ENCODE measurements around the gene LAMTOR1.

The LAMTOR1 gene

DNA sequence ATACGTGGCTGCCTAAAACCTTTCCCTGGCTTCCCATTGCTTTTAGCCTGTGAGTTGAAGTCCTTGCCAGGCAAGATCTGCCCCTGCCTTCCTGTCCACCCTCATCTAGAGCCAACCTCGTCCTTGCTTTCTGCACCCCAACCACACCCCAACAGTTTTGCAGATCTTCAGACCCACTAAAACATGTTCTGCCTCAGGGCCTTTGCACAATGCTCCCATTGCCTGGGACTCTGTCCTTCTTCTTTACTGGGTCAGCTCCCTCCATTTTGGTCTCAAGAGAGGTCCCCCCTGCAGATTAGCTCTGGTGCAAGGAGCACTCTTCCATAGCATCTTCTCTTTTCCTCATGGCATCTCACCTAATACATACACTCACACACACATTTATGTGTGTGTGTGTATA, 17.8 kb upstream of the LAMTOR1 start:
- in situ Hi-C loops (cut with MboI; ENCODE audit: low sequenced_read_pairs) = no loop called here

DNA sequence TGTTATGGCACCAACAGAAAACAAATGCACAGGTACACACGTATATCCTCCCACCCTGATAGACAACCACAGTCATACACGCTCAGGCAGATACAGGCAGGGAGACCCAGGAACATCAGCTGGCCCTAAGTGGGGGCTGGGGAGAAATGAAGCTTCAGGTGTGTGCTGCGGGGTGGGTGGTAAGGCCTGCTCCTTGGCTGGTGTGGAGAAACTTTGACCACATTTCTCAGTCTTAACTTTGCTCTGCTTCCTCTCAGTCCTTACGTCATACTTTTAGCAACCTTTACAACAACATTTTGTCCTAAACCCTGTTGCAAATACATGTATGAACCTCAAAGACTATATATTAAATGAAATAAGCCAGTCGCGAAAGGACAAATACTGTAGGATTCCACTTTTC, 16.1 kb upstream of the LAMTOR1 start:
- in situ Hi-C loops (cut with MboI; ENCODE audit: low sequenced_read_pairs) = no loop called here

DNA sequence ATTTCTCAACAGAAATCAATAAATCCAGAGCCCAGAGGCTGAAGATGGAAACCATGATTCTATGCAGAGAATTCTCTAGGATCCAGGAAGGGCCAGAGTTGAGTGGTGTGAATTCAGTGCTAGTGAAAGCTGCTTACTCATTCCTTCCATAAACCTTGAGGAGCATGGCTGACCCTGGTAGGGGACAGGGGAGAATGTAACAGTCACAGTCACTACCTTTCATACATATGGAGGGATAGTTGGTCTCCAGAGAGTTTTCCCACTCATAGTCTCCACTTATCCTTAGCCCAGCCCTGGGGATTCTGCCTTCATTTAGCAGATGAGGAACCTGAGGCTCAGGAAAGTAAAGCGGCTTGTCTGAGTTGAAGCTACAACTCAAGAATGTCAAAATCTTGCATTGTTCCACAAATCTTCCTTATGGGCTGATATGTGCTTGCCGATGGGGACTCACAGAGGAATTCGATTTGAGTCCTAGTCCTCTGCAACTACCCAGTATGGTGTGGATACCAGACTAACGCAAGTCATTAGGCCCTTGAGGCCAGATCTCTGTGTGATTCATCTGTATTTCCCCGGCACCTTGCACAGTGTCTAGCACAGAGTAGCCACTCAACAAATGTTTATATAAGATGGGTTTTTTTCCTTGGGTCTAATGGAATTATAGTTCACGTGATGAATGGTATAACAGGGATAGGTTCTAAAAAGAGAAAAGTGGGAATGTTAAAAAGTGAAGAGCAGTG, 13.1 kb upstream of the LAMTOR1 start:
- in situ Hi-C loops (cut with MboI; ENCODE audit: low sequenced_read_pairs) = no loop called here

DNA sequence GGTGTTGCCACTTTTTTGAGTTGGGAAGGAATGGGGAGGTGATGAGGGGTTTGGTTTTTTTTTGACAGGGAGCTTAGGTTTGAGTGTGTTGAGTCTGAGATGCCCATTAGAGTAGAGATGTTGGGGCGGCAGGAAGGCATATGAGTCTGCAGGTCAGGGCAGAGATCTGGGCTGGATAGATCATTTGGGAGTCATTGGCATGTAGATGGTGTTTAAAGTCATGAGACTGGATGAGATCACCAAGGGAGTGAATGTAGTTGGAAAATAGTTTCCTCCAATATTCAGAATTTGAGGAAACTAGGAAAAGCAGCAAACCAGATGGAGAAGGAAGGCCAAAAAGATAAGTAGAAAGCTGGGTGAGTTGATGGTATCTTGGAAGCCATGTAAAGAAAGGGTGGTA, 11.5 kb upstream of the LAMTOR1 start:
- in situ Hi-C loops (cut with MboI; ENCODE audit: low sequenced_read_pairs) = no loop called here

DNA sequence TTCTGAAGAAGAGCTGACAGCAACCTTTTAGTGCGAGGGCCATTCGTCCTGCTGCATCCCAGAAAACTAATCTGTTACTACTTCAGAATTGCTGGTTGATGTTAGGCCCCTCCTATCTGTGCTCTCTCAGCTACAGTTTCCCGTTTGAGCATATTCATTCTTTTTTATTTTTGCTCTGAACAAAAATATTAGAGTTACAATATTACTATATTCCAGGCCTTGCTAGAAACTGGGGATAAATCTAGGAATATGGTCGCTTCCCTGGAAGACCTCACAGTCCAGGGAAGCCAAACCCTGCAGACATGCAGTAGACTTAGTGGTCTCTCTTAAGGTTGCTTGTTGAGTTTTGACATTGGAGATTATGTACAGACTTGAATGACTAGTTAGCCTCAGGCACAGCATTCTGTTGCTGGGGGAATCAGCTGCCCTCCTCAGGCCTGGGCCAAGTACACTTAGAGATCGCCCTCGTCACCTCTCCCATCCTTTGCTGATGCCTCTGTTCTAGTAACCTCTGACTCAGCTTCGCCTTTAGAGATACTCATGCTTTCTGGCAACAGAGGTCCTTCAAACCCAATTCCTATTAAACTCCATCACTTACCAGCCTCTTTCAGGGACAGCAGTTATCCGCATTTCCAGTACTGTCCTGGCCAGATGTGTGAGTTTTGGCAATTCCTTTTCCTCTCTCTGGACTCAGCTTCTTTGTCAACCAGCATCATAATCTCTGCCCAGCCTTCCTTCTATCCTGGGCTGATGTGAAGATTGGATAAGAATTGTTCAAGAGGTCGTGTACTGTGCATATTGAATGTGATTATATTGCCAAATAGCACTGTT, 10.1 kb upstream of the LAMTOR1 start:
- in situ Hi-C loops (cut with MboI; ENCODE audit: low sequenced_read_pairs) = no loop called here

DNA sequence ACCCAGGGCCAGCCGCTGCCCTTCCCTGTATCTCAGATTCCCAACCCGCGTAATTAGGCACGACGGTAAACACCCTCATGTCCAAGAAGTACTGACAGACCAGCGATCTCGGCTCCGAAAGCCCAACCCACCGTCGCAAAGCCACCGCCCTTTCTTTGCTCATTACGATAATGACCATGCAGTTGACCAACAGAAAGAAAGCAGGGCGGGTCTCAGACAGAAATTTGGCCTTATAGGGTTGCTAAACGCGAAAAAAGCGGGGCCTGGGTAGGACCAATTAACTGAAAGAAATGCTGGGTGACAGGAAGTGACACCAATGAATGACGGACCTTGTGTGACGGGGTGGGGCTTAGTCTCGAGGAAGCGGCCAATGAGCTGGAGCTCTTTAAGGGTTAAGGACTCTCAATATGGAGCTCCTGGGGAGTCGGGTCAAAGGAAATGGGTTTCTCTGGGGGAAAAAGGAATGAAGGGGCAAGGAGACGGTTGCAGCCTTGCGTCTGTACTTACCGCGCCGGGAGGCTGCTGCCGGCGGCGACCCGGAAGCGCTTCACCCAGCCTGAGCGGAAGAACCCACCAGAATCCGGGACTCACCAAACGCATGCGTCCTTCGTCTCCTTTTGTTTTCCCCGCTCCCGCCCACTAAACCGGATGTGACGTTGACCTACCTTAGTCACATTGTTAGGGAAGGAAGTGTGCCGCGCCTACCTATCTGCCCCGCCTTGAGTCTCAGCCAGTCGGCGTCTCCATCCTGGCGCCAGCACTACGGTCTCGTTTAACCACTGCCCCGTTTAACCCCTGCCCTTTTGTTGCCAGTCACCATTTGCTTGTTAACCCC, 9.3 kb upstream of the LAMTOR1 start, which contains the start of gene ANAPC15:
ANAPC15 (minus strand) TSS at position 553 of the 835 bp plus-strand sequence. CDS start 1,419 bp downstream, outside the sequence.
- in situ Hi-C loops (cut with MboI; ENCODE audit: low sequenced_read_pairs) = no loop called here

DNA sequence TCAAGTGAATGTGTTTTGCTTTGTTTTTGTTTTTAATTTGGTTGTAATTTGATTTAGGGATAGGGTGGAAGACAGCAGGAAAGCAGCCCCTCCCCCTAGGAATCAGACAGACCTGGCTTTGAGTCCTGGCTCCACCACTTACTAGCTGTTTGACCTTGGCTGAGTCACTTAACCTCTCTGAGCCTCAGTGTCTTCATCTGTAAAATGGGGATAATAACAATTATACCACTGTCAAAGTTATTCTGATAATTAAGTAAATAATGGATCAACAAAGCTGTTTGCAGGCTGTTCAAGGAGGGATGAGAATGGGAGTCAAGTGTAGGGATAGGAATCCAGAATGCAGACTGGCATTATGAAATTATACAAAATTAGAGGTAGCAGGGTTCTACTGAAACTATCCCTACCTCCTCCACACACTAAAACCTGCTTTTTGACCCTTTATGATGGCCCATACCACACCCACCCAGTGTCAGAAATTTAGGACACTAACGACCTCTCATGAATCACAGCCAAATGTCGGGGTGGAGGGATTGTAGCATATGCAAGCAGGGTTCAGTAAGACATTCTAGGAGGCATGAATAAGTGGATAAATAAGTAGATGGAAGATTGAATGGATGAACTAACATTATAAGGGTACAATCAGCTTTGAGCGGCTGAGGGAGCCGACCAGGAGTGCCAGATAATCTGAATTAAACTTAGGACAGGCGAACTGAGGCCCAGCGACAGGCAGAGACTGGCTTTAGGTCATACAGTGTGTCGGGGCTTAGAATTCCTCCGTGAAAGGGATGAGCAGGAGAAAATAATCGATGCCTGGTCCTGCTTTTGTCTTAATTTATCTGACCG, 8.4 kb upstream of the LAMTOR1 start:
- in situ Hi-C loops (cut with MboI; ENCODE audit: low sequenced_read_pairs) = no loop called here

DNA sequence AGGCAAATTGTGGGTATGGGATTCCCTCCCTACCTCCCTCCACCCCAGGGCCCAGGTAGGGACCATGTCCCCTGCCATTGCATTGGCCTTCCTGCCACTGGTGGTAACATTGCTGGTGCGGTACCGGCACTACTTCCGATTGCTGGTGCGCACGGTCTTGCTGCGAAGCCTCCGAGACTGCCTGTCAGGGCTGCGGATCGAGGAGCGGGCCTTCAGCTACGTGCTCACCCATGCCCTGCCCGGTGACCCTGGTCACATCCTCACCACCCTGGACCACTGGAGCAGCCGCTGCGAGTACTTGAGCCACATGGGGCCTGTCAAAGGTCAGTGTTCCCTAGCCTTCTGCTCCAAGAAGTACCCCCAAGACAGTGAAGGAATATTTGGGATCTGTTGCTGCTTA, 2.8 kb upstream of the LAMTOR1 start, which contains the start of gene TOMT:
TOMT (plus strand) TSS at position 37 of the 400 bp plus-strand sequence; CDS start at position 65, 28 bp downstream.
- in situ Hi-C loops (cut with MboI; ENCODE audit: low sequenced_read_pairs) = loop anchor here (10.0 kb wide), 1 partner anchor 329 kb away; the partner anchor contains the start of gene CLPB

DNA sequence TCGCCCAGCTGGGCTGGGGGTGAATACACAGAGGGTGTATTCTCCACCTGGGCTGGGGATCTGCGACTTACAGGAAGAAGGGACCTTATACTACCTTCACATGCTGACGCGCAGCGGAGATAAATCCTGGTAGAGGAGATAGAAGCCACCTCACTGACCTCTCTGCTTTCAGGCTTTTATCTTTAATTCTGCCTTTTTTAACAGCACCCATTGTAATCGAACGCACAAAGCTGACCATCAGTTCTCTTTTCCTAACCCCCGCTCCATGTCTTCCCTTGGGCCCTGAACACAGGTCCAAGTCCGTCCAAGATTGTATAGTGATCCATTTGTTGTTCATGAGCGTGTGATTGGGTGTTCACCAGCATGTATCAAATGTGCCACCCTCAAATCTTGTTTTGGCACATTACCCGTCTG, 664 bp upstream of the LAMTOR1 start:
- in situ Hi-C loops (cut with MboI; ENCODE audit: low sequenced_read_pairs) = loop anchor here (10.0 kb wide), 1 partner anchor 331 kb away; the partner anchor contains the start of gene CLPB

DNA sequence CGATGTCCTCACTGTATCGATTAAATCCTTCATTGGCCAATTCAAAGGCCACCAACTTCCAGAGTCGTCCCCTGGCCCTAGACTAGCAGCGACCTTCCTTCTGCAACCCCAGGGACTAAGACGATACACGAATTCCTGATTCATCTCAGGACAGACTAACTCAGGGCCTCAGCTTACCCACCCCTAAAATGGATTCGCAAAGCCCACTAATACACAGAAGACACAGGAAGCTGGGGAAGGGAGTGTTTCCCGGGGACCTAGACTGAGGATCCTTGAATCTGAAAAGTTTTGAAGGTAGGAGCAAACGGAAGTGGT, 509 bp downstream of the LAMTOR1 start:
- in situ Hi-C loops (cut with MboI; ENCODE audit: low sequenced_read_pairs) = loop anchor here (10.0 kb wide), 1 partner anchor 332 kb away; the partner anchor contains the start of gene CLPB

DNA sequence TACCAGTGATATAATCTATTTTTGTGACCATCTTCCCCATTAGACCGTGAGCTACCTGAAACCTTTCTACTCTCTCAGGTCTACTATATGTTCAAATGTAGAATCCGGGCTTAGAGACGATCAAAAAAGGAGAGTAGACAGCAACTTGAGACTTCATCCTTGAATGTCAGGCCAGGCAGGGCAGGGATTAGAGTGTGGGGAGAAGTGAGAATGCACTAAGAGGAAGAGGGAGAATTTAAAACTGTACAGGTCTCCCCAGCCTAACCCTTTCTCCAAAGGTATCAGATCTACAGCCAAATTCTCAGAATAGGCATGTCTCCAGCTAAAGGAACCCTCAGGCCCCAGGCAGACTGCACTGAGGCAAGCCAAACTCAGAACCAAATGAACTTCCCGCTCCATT, 935 bp downstream of the LAMTOR1 start:
- in situ Hi-C loops (cut with MboI; ENCODE audit: low sequenced_read_pairs) = loop anchor here (10.0 kb wide), 1 partner anchor 333 kb away; the partner anchor contains the start of gene CLPB

DNA sequence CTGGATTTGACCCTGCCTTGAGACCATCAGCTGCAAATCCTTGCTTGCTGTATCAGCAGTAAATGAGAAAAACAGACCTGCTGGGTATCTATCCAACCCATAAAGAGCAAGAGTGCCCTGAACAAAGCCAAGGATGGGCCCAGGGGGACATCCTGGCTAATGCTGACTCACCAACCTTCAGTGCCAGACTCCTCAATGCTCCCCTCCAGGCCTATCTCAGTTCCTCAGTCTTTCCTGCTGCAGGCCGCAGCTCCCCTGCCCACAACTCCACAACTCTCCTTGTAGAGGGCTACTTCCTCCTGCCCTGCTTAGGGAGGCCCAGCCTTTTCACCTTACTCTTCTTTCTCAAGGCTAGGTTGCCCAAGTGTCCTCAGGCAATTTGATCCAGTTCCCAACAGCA, 2.6 kb downstream of the LAMTOR1 start:
- in situ Hi-C loops (cut with MboI; ENCODE audit: low sequenced_read_pairs) = loop anchor here (10.0 kb wide), 1 partner anchor 334 kb away; the partner anchor contains the start of gene CLPB

DNA sequence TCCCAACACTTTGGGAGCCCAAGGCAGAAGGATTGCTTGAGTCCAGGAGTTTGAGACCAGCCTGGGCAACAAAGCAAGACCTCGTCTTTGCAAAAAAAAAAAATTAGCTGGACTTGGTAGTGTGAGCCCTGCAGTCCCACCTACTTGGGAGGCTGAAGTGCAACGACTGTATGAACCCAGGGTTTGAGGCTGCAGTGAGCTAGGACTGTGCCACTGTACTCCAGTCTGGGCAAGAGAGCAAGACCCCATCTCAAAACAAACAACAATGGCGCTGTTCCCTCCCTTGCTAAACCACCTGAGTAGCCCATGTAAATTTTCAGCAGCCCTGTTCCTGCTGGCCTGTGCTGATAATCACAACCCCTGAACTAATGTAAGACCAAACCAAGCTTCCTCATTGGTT, 3.1 kb downstream of the LAMTOR1 start:
- in situ Hi-C loops (cut with MboI; ENCODE audit: low sequenced_read_pairs) = loop anchor here (10.0 kb wide), 1 partner anchor 335 kb away; the partner anchor contains the start of gene CLPB

DNA sequence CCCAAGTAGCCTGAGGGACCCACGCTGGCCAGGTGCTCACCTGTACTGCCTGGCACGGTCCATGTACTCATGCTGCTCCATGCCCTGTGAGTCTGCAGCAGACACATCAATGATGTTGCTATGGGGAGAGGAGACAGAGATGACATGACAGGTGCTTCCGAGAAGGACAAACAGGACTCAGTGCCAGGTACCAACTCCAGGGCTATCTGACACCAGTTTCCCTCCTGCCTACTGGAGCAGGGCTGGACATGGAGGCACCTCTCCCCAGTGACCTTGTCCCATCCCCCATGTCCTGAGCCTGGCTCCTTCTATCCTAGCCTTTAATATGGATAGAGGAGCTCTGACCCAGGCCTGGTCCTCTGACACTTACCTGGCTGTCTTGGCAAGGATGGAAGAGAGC, 4.4 kb downstream of the LAMTOR1 start:
- in situ Hi-C loops (cut with MboI; ENCODE audit: low sequenced_read_pairs) = no loop called here

DNA sequence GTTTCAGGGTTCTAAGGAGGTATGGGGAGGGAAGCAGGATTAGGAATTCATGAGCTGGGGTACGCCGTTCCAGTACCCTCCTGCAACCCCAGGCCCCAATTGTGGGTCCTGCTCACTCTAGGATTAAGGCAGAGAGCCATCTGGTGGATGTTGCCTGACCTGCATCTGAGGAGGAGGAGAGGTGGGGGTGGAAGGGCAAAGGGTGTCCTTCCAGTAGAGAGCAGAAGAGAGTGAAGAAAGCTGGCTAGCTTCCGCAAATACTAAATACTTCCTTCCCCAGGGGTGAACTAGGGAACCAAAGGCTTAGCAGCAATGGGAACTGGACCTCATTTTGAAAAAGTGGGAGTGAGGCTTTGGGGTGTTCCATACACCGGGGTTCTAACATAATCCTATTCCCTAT, 11.8 kb downstream of the LAMTOR1 start:
- in situ Hi-C loops (cut with MboI; ENCODE audit: low sequenced_read_pairs) = no loop called here

DNA sequence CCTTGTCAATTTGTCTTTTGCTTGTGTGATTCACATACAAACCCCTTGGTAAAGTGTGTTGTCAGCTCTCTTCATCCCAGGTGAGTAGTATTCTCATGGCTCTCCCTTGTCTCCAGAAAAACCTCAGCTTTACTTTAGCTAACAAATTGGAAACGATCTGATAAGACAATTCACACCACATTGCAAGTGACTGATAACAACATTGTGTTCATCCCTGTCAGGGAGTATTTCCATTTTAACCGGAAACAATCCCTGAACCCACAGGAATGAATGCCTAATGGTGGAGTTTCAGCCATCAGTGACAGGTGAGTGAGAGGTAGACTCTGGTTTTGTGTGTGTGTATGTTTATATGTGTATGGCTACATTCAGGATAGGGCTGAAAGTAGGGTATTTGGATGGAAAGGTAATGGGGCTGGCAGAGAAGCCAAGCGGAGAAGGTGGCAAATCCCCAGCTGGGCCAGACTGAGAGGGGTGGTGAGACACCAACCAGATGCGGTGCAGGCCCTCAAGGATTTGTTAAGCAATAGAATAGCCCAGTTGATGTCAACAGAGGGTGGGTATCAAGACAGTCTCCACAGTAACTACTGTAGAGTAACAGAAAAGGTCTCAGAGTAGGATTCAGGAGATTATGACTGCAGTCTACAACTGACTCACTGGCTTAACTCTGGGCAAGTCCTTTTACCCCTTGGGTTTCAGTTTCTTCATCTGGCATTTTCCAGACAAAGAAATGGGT, 14.9 kb downstream of the LAMTOR1 start:
- in situ Hi-C loops (cut with MboI; ENCODE audit: low sequenced_read_pairs) = no loop called here

DNA sequence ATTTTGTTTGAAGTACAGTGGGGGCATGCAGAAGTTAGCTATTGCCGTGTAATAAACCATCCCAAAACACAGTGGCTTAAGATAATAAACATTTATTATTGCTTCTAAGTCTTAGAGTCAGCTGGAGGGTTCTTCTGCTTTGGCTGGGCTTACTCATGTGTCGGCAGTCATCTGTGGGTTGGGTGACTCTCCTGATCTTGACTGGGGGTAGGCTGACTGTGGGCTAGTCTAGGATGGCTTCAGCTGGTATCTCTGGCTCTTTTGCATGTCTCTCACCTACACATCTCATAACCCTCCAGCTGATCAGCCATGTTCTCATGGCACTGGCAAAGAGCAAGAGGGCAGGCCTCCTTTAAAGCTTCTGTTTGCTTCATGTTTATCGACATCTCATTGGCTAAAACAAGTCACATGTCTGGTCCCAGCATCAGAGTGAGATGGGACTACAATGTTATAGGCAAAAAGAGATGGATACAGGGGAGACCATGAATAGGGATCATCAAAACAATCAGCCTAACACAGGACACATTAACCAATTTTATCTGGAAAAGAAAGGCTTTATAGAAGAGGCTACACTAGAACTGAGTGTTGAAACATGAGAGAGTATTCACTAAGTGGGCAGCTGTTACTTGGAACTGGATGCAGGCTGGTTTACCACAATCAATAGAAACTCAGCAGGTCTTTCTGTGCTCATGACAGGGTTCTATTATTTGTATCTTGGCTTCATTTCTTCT, 17.3 kb downstream of the LAMTOR1 start:
- in situ Hi-C loops (cut with MboI; ENCODE audit: low sequenced_read_pairs) = no loop called here

DNA sequence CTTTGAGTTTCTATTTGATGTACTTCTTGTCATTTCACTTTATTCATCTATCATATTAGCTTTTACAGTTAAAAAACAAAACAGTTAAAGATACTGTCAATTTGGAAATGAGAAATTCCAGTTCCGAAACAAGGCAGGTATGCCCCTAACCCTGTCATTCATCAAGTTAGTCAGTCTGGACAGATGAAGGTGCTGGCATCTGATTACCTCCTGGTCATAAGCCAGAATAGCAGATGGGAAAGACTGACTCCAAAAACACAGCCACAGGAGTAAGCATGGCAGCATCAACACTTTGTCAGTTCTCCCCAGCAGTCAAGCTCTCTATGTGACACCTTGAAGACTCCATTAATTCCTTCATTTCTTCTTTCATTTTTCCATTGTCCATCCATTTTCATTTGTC, 18.1 kb downstream of the LAMTOR1 start:
- in situ Hi-C loops (cut with MboI; ENCODE audit: low sequenced_read_pairs) = no loop called here

DNA sequence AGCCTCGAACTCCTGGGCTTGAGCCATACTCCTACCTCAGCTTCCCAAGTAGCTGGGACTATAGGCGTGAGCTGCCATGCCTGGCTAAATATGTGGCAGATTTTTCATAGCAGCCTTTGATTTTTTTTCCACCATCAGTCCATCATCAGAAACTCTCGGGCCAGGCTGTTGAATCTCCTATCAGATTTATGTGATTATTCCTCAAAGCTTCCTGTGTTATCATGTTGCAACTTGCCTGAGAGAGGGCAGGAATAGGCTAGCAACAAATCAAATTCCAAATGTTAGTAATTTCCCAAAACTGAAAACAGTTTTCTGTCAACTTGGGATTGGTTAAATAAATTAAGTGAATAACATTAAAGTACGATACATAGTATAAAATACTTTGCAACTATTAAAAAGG, 19.0 kb downstream of the LAMTOR1 start:
- in situ Hi-C loops (cut with MboI; ENCODE audit: low sequenced_read_pairs) = no loop called here
